ENCODE data around the gene TBC1D8.

DNA sequence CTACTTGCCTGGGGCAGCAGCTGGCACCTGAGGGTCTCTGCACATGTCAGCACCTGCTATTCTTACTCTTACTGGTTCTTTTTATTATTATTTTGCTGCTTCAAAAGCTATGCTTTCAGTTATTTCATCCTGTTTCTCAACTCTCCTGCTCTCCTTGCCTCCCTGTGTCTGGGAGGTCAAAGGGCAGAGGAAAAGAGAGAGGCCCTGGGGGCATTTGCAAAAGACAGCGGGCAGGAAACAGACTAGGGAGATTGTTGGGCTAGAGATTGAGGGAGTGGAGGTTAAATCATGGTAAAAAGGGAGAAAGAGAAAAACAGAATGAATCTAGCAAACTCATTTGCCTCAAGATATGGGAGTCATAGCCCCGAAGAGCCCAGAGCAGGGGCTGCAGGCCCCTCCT is 170.2 kb downstream of the TBC1D8 start:
- TF ChIP-seq, protein P1, sequence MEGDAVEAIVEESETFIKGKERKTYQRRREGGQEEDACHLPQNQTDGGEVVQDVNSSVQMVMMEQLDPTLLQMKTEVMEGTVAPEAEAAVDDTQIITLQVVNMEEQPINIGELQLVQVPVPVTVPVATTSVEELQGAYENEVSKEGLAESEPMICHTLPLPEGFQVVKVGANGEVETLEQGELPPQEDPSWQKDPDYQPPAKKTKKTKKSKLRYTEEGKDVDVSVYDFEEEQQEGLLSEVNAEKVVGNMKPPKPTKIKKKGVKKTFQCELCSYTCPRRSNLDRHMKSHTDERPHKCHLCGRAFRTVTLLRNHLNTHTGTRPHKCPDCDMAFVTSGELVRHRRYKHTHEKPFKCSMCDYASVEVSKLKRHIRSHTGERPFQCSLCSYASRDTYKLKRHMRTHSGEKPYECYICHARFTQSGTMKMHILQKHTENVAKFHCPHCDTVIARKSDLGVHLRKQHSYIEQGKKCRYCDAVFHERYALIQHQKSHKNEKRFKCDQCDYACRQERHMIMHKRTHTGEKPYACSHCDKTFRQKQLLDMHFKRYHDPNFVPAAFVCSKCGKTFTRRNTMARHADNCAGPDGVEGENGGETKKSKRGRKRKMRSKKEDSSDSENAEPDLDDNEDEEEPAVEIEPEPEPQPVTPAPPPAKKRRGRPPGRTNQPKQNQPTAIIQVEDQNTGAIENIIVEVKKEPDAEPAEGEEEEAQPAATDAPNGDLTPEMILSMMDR (IDR thresholded peaks at IDR 0.05; ENCODE audit: insufficient read depth, low read length) = no peak
- TF ChIP-seq POLR2AphosphoS5 (IDR thresholded peaks at IDR 0.05; ENCODE audit: low read depth) = no peak

Measured in HL-60 (cell line).